Neutrophil (primary cell): Measurements from ENCODE around the gene MCRIP1.

Source experiments
- H3K27ac ChIP-seq: fragments of 200-600 bp; sonication (generic); 2 replicates; pipeline ENCODE4 v1.5.1; 2016; ENCODE audit warnings: mild to moderate bottlenecking, moderate library complexity
- H3K27me3 ChIP-seq: fragments of 200-600 bp; sonication (generic); 2 replicates; pipeline ENCODE4 v1.6.0; 2016; ENCODE audit warnings: mild to moderate bottlenecking
- H3K36me3 ChIP-seq: fragments of 200-600 bp; sonication (generic); 2 replicates; pipeline ENCODE4 v1.5.1; 2017
- H3K4me1 ChIP-seq, 2 experiments: fragments of 200-600 bp in 1 of 2; sonication (generic) in 1 of 2; 1 replicate in 1 of 2; 2 replicates in 1 of 2; pipeline versions ENCODE4 v1.5.1 to v1.6.1; 2013 to 2016; ENCODE audit warnings: low read depth in 1 of 2, low read length in 1 of 2, mild to moderate bottlenecking in 1 of 2, moderate library complexity in 1 of 2; ENCODE audit not compliant: control insufficient read depth in 1 of 2, insufficient read depth in 1 of 2
- H3K4me3 ChIP-seq, 2 experiments: fragments of 200-600 bp in 1 of 2; sonication (generic) in 1 of 2; 1 replicate in 1 of 2; 2 replicates in 1 of 2; pipeline ENCODE4 v1.5.1; 2013 to 2016; ENCODE audit warnings: low read depth in 1 of 2, low read length in 1 of 2, mild to moderate bottlenecking in 1 of 2, moderate library complexity in 1 of 2
- H3K9me3 ChIP-seq: fragments of 200-600 bp; sonication (generic); 2 replicates; pipeline ENCODE4 v1.5.1; 2016
- CTCF ChIP-seq: fragments of 200-600 bp; sonication (generic); IDR thresholded peaks from 2 replicates; pipeline ENCODE4 v1.5.1; 2016; ENCODE audit warnings: antibody characterized with exemption

The MCRIP1 gene

GRCh38 chr17:81811705-81812570, 21.2 kb downstream of the MCRIP1 start:
- H3K36me3 ChIP-seq = no peaks in the 10 kb centered on the region
- H3K27me3 ChIP-seq = peaks cover 50% of the 10 kb centered on the region
- H3K9me3 ChIP-seq = no peaks in the 10 kb centered on the region
- H3K27ac ChIP-seq = no peak overlapping the region
- TF ChIP-seq CTCF = no peak
- no peaks in the 10 kb centered on the region for H3K4me1 ChIP-seq
- H3K4me3 ChIP-seq = no peak overlapping the region

- H3K4me3 ChIP-seq = no peak overlapping the region
- H3K36me3 ChIP-seq = no peaks in the 10 kb centered on the region
- no peaks in the 10 kb centered on the region for H3K4me1 ChIP-seq
- peaks cover 58% of the 10 kb centered on the region for H3K27me3 ChIP-seq
- TF ChIP-seq CTCF = no peak
- H3K27ac ChIP-seq = no peak overlapping the region
- H3K9me3 ChIP-seq = no peaks in the 10 kb centered on the region
These were observed 22.0 kb downstream of the MCRIP1 start for GRCh38 chr17:81810892-81811704.

- Histone ChIP-seq H3K36me3 (no peaks in the 10 kb centered on the region), H3K4me3 (no peak overlapping the region), H3K27me3 (peaks cover 65% of the 10 kb centered on the region), H3K27ac (no peak overlapping the region), H3K4me1 (no peaks in the 10 kb centered on the region), H3K9me3 (no peaks in the 10 kb centered on the region)
- TF ChIP-seq CTCF = no peak
These were observed 22.6 kb downstream of the MCRIP1 start for GRCh38 chr17:81810476-81810875.

GRCh38 chr17:81809556-81809998, 23.5 kb downstream of the MCRIP1 start:
- peaks cover 0 to 2% of the 10 kb centered on the region in 2 experiments for H3K4me1 ChIP-seq
- peaks cover 74% of the 10 kb centered on the region for H3K27me3 ChIP-seq
- H3K4me3 ChIP-seq = no peak overlapping the region
- no peaks in the 10 kb centered on the region for H3K36me3 ChIP-seq
- H3K27ac ChIP-seq = no peak overlapping the region
- H3K9me3 ChIP-seq = no peaks in the 10 kb centered on the region
- TF ChIP-seq CTCF = no peak

GRCh38 chr17:81808778-81809555, 24.1 kb downstream of the MCRIP1 start:
- peaks cover 0 to 8% of the 10 kb centered on the region in 2 experiments for H3K4me1 ChIP-seq
- no peak overlapping the region for H3K4me3 ChIP-seq
- H3K27ac ChIP-seq = no peak overlapping the region
- TF ChIP-seq CTCF = no peak
- H3K9me3 ChIP-seq = no peaks in the 10 kb centered on the region
- peaks cover 80% of the 10 kb centered on the region for H3K27me3 ChIP-seq
- no peaks in the 10 kb centered on the region for H3K36me3 ChIP-seq
